SK-N-SH (cell line): ENCODE results near the gene CD93.

Experiments used
- CTCF ChIP-seq: fragments of 200-600 bp; sonication (generic); IDR thresholded peaks from 2 replicates; pipeline ENCODE4 v1.6.1; 2017; ENCODE audit warnings: antibody characterized with exemption, mild to moderate bottlenecking, moderate library complexity
- EP300 ChIP-seq, 2 experiments: IDR thresholded peaks; 2 replicates each; pipeline versions ENCODE4 v1.4.0 to v1.6.1; 2012; ENCODE audit warnings: borderline replicate concordance in 1 of 2, low read depth in 1 of 2, low read length in 1 of 2
- EZH2phosphoT487 ChIP-seq: fragments of 200-600 bp; sonication (generic); IDR thresholded peaks from 2 replicates; pipeline ENCODE4 v1.6.1; 2017; ENCODE audit warnings: low read depth, mixed run types, mild to moderate bottlenecking, antibody characterized with exemption, moderate library complexity, borderline replicate concordance
- FOXJ3 ChIP-seq: sonication (generic); formaldehyde crosslinking; IDR thresholded peaks from 2 replicates; pipeline ENCODE4 v1.5.1; 2020; ENCODE audit warnings: mild to moderate bottlenecking, missing genetic modification reagents
- FOXM1 ChIP-seq: IDR thresholded peaks from 2 replicates; pipeline ENCODE4 v1.4.0; 2012; ENCODE audit warnings: low read depth, mild to moderate bottlenecking
- GABPA ChIP-seq: IDR thresholded peaks from 2 replicates; pipeline ENCODE4 v1.4.0; 2012; ENCODE audit warnings: low read depth, mild to moderate bottlenecking
- POLR2AphosphoS5 ChIP-seq: IDR thresholded peaks from 2 replicates; pipeline ENCODE4 v1.6.1; 2012; ENCODE audit warnings: low read depth, low read length
- RXRA ChIP-seq: IDR thresholded peaks from 2 replicates; pipeline ENCODE4 v1.4.0; 2012; ENCODE audit warnings: low read depth, mild to moderate bottlenecking, borderline replicate concordance
- USF1 ChIP-seq: IDR thresholded peaks from 2 replicates; pipeline ENCODE4 v1.4.0; 2012; ENCODE audit warnings: low read depth, borderline replicate concordance
- TF ChIP-seq, protein P1 (sequence below): IDR thresholded peaks from 2 replicates; pipeline ENCODE4 v1.6.1; 2012; ENCODE audit warnings: mild to moderate bottlenecking, low read depth, low read length, moderate library complexity

DNA sequence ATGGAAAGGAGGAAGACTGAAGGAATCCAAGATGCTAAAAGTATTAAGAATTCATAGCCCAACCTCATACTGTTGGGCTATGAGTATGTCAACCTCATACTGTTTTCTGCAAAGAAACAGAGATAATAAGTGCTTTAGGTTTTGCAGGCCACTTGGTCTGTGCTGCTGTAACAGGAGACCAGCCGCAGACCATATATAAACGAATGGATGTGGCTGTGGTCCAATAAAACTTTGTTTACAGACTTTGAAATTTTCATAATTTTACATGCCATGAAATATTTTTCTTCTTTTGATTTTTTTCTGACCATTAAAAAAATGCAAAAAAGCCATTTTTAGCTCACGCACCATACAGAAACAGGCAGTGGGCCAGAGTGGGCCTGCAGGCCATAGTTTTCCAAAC lies 23.0 kb downstream of the CD93 start:
- no peak for TF ChIP-seq RXRA
- no peak for TF ChIP-seq CTCF
- no peak for TF ChIP-seq FOXJ3 (CRISPR knock-in tag)
- TF ChIP-seq EP300 (IDR thresholded peaks at IDR 0.05; ENCODE audit: borderline replicate concordance in 1 of 2, low read depth in 1 of 2, low read length in 1 of 2), result no peak
- TF ChIP-seq FOXM1, result no peak
- TF ChIP-seq GABPA, result no peak
- no peak for TF ChIP-seq POLR2AphosphoS5
- TF ChIP-seq, protein P1, sequence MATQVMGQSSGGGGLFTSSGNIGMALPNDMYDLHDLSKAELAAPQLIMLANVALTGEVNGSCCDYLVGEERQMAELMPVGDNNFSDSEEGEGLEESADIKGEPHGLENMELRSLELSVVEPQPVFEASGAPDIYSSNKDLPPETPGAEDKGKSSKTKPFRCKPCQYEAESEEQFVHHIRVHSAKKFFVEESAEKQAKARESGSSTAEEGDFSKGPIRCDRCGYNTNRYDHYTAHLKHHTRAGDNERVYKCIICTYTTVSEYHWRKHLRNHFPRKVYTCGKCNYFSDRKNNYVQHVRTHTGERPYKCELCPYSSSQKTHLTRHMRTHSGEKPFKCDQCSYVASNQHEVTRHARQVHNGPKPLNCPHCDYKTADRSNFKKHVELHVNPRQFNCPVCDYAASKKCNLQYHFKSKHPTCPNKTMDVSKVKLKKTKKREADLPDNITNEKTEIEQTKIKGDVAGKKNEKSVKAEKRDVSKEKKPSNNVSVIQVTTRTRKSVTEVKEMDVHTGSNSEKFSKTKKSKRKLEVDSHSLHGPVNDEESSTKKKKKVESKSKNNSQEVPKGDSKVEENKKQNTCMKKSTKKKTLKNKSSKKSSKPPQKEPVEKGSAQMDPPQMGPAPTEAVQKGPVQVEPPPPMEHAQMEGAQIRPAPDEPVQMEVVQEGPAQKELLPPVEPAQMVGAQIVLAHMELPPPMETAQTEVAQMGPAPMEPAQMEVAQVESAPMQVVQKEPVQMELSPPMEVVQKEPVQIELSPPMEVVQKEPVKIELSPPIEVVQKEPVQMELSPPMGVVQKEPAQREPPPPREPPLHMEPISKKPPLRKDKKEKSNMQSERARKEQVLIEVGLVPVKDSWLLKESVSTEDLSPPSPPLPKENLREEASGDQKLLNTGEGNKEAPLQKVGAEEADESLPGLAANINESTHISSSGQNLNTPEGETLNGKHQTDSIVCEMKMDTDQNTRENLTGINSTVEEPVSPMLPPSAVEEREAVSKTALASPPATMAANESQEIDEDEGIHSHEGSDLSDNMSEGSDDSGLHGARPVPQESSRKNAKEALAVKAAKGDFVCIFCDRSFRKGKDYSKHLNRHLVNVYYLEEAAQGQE, result no peak
- TF ChIP-seq USF1, result no peak
- no peak for TF ChIP-seq EZH2phosphoT487
